GM12892 (cell line): ENCODE results near the gene PDGFB.
A peak's percentile ranks its signal among the peaks of the same experiment; 100 is the strongest.

Experiments used
- DNase-seq: peaks from one replicate; pipeline ENCODE4 v3.0.0; 2011; ENCODE audit not compliant: insufficient read length
- FAIRE-seq: peaks from 2 replicates; lab custom pipeline; 2011; peaks lifted over from hg19 to GRCh38; lab: Jason Lieb, UNC
- POLR2A ChIP-seq: IDR thresholded peaks from 2 replicates; pipeline ENCODE4 v1.6.1; 2011; ENCODE audit warnings: low read depth, low read length, control low read depth
- POLR2AphosphoS5 ChIP-seq: IDR thresholded peaks from 2 replicates; pipeline ENCODE4 v1.6.1; 2011; ENCODE audit warnings: low read depth, low read length, control low read depth
- TAF1 ChIP-seq: IDR thresholded peaks from 2 replicates; pipeline ENCODE4 v1.6.1; 2011; ENCODE audit warnings: low read depth, mild to moderate bottlenecking, control low read depth, low read length, borderline replicate concordance

PDGFB gene

DNA sequence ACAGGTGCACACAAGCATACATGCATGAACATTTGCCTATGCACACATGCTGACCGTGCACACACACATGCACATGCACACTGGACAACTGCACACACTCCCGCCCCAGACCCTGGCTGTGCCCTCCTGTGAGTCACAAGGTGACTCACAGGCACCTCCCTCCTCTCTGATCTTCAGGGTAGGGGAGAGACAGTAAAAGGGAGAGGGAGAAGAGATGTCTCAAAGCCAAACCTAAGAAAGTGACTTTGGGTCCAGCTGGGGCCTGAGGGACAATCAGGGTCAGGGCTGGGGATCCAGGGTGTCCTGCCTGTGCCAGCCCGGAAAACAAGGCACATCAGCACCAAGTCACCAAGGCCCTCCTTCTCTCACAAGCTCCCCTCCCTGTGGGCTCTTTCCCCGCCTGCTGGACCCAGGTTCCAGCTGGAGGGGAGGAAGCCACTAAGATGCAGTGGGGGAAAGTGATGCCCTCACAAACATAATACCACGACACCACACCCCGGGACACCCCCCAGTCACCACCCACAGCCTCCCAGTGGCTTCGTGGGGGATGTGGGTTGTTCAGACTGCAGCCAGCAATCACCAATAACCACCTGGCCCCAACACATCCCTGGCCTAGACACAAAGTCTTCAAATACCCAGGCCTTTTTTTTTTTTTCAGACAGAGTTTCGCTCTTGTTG, 39.3 kb downstream of the PDGFB start:
- FAIRE-seq (peak; percentile 70), DNase-seq (peak; percentile 50)
- TF ChIP-seq POLR2A (no peak), TAF1 (no peak), POLR2AphosphoS5 (no peak)

GRCh38 chr22:39204216-39204615, 40.6 kb downstream of the PDGFB start:
- FAIRE-seq: no peak
- DNase-seq: no peak
- TF ChIP-seq POLR2AphosphoS5: no peak
- TF ChIP-seq POLR2A: no peak
- no peak for TF ChIP-seq TAF1

DNA sequence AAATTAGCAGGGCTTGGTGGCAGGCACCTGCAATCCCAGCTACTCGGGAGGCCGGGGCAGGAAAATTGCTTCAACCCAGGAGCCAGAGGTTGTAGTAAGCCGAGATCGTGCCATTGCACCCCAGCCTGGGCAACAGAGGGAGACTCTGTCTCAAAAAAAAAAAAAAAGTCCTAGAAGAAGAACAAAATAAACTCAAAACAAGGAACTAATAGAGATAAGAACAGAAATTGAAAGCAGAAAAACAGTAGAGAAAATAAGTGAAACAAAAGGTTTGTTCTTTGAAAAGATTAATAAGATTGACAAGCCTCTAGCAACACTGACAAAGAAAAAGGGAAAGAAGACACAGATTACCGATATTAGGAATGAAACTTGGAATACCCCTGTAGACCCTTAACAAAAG, 47.2 kb downstream of the PDGFB start:
- no peak for TF ChIP-seq POLR2A
- no peak for TF ChIP-seq POLR2AphosphoS5
- no peak for TF ChIP-seq TAF1
- peak; percentile 30 for FAIRE-seq

GRCh38 chr22:39194098-39194497, 50.7 kb downstream of the PDGFB start:
- DNase-seq (no peak), FAIRE-seq (no peak)
- TF ChIP-seq POLR2AphosphoS5: no peak
- TF ChIP-seq TAF1: no peak
- TF ChIP-seq POLR2A: no peak

More for the DNA sequence above, 47.2 kb downstream of the PDGFB start:
- no peak for DNase-seq

- no peak for DNase-seq
- no peak for TF ChIP-seq TAF1
- no peak for TF ChIP-seq POLR2AphosphoS5
- TF ChIP-seq POLR2A: no peak
- no peak for FAIRE-seq
Observed at GRCh38 chr22:39188809-39189208, 56.0 kb downstream of the PDGFB start.

GRCh38 chr22:39185601-39186012, 59.2 kb downstream of the PDGFB start:
- TF ChIP-seq TAF1: no peak
- DNase-seq (no peak), FAIRE-seq (no peak)

DNA sequence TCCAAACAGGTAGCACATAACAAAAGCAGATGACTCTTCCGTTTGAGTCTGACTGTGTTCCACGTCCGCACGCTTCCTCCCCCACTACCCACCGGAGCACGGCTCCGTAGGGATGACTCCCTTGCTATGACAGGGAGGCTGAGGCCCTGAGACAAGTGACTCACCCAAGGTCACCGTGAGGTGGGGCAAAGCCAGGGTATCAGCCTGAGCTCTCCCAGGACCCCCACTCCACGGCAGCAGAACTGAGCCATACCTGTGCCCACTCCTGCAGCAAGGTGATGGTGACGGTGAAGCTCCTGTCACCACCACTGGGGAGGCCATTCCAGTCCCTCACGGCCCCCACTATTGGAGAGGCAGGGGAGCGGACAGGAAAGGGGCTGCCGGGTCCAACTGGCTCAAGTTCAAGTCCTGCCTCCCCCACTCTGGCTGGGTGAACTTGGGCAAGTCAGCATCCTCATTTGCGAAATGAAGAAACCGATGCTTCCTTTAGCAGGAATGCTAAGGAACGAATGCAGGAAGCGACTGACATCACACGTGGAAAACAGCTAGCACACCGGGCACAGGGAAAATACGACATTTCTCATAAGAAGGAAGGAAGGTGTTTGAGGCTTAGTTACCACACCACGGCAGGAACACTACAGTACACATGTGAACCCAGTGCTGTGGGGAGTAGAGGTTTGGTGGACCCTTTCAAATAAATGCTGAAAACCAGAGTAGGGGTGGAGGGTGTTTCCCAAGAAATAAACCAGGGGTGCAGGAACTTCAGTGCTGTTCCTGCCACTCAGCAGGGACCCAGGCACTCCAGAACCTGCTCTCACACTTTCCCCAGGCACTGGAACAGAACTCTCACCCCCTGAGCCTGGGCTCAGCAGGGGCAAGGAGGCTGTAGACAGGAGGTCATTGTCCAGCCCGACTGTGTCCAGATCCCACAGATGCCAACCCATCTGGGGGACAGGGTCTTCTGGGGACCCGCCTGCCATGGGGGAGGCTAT, 59.9 kb downstream of the PDGFB start:
- no peak for FAIRE-seq
- no peak for DNase-seq
- TF ChIP-seq TAF1 (no peak), POLR2A (no peak), POLR2AphosphoS5 (no peak)

- no peak for TF ChIP-seq TAF1
- TF ChIP-seq POLR2A: no peak
- TF ChIP-seq POLR2AphosphoS5: no peak
- FAIRE-seq: no peak
- DNase-seq: no peak
Observed at GRCh38 chr22:39183991-39184585, 60.7 kb downstream of the PDGFB start.

- no peak for DNase-seq
- no peak for FAIRE-seq
Observed at GRCh38 chr22:39182478-39183030, 62.2 kb downstream of the PDGFB start.

GRCh38 chr22:39181778-39182177, 63.0 kb downstream of the PDGFB start:
- TF ChIP-seq TAF1: no peak
- TF ChIP-seq POLR2A: no peak
- TF ChIP-seq POLR2AphosphoS5: no peak
- DNase-seq (no peak), FAIRE-seq (no peak)

More at GRCh38 chr22:39182478-39183030, 62.2 kb downstream of the PDGFB start:
- TF ChIP-seq POLR2A: no peak
- TF ChIP-seq TAF1: no peak
- TF ChIP-seq POLR2AphosphoS5: no peak

- no peak for TF ChIP-seq POLR2AphosphoS5
- TF ChIP-seq POLR2A: no peak
- no peak for TF ChIP-seq TAF1
- DNase-seq (no peak), FAIRE-seq (no peak)
Observed at GRCh38 chr22:39181356-39181755, 63.4 kb downstream of the PDGFB start.
